CD1c-positive myeloid dendritic cell (primary cell): ENCODE measurements around the gene DCP2.
A peak's percentile ranks its signal among the peaks of the same experiment; 100 is the strongest.

ENCODE experiments used
- DNase-seq: peaks from one replicate; pipeline ENCODE4 v3.0.0-alpha.2; 2016; ENCODE audit errors: extremely low spot score

Gene DCP2

DNA sequence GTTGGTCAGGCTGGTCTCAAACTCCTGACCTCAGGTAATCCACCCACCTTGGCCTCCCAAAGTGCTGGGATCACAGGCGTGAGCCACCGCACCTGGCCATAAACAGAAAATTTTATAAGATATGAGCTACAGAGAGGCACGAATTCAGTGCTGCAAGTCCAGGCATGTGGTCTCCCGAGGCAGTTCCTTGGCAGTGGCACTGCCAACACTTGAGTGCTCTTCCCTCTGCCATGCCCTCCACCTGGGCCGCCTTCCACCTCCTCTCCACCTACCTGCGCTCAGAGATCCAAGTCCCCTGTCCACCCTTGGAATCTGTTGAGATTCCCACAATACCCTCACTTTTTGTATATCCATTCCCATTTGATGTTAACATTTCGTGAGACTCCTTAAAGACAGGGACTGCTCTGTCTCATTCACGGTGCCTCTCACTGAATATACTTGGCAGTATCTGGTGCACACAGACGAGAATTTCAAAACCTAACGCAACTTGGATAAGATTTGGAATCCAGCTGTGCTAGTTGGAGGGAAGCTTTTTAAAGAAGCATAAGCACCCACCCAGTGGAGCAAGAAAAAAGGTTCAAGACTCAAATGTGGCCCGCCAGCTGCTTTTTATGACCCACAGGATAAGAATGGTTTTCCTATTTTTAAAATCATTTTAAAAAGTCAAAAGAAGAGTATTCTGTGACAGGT, 68.3 kb downstream of the DCP2 start:
- no peak for DNase-seq

DNA sequence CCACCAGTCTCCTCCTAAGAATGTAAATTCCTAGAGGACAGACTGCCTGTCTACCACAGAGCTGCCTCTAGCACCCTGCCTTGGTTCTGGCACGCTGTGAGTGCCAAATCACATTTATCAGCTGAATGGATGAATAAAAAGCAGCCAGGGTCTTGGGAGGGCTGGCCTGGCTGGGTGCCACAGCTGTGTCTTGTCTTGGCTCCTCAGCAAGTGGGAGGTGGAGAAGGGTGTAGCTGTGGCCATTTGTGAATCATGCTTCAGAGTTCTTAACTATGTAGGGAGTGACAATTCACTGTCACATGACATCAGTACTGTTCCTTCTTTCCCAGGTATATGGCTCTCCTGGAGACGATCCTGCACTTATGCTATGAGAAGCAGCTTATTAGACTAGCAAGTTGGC, 70.6 kb downstream of the DCP2 start:
- DNase-seq = peak; percentile 29

DNA sequence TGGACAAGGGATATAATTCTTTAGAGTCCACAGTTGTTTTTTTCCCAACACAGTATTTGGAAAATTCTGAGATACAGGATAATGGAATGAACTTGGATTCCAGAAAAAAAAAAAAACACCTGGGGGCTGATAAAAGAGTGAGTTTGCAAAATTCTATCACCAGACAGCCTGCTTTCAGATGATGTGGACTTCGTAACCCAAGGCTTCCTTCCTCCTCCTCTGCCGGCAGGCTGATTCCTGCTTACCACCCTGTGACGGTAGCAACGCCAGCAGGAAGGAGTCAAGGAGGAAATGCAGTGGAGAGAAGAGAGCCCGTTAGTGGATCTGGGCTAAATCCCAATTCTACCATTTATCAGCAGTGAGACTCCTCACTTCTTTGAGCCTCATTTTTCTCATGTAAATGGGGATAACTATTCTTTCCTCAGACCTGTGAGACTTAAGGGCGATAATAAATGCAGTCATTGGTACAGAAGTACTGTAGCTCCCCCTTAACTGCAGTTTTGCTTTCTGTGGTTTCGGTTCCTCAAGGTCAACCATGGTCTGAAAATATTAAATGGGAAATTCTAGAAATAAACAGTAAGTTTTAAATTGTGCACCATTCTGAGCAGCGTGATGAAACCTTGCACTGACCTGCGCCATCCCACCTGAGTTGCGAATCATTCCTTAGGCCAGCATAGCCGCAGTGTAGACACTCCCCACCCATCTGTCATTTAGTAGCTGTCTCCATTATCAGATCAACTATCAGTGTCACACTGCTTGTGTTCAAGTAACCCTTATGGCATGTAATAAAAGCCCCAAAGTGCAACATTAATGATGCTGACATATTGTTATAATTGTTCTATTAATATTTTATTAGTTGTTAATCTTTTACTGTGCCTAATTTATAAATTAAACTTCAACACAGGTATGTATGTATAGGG, 71.4 kb downstream of the DCP2 start:
- DNase-seq = peak; percentile 57

DNA sequence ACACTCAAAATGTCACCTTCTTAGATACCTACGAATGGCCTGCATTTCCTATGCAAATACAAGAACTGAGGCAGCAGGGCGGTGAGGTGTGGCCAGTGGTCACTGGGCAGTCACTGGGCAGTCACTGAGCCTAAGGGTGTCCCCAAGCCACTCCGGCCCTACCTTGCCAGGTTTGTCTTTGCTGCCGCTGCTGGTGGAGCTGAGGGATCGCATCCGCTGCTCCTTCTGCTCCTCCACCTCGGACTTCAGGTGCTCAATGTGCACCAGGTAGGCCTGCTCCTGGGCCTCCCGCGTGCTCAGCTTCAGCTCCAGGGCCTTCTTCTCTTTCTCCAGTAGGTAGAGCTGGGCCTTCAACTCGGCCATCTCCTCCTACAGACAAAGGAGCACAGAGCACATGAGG, 72.3 kb downstream of the DCP2 start:
- no peak for DNase-seq

DNA sequence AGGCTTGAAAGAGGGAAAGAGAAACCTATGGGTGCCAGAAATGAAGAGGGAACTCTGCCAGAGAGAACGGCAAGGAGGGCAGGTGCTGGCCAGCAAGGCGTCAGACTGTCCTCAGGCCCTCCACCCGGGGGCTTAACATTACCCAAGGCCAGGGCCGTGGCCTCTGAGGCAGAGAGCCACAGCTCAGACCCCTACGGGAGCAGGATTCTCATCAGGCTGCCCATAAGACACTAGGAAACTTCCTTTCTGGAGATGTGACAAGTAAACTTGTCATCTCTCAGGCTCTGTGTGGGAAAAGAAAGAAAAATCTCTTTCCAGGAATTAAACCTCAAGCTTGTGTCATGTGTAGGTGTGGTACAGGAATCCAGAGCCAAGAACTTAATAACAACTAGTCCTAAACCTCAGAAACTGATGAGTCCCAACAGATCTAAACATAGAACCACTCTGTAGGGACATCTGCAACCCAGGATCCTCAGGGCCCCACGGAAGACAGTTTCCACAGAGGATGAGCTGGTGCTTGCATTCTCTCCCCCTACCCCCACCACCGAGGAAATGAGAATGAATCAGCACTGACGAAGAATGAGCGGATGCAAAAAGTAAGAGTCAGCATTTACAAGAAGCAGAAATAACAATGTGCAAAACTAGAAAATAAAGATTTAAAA, 74.3 kb downstream of the DCP2 start:
- DNase-seq = no peak

DNA sequence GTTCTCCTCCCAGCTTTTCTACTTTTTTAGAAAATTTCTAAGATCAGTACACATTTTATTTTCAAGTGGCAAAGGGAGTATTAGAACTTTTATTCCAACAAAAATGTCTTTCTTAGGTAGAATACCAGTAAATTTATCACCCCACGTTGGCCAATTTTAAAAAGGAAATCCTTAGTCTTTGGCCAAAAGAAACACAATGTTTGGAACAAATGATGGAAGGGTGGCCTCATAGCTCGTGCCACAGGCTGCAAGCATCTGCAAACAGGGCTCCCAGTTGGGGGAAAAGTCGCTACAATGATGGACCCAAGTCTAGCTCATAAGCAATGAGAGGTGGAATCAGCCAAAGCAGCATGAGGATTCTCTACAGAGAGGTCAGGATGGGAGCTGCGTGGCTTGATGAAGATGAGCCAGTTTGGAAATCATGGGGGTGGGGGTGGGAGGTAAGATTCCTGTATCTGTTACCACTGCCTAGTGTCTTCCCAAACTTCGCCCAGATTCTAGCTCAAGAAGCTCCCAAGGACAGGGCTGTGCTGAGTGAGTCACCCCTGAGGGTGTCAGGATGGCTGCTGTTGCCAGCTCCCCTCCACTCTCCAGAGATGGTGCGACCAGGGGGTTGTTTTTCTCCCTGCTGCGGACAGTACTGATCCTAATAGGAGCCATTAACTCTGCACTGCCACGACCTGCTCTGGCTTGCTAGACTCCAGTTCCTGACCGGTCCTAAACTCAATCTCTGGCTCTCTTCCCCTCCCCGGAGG, 75.6 kb downstream of the DCP2 start:
- no peak for DNase-seq

DNA sequence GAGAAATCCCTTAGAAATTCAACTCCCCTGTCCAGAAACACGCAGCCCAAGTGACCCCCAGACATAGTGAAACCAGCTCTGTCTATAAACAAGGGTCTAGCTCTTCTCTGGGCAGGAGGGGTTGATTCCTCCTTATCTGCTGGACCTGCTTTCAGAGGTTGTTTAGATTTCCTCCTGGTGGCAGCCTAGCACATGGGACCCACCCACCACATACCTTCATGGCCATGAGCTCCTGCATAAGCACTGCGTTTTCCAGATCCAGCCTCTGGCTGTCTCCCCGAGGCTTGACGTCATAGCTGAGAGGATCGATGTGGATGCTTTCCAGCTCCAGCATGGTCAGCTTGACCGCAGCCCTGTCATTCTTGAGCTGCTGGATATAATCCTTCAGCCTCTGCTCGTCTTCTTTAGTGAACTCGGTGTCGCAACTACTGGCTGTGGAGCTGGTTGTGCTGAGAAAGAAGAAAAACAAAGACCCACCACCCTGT, 77.0 kb downstream of the DCP2 start:
- DNase-seq = no peak

DNA sequence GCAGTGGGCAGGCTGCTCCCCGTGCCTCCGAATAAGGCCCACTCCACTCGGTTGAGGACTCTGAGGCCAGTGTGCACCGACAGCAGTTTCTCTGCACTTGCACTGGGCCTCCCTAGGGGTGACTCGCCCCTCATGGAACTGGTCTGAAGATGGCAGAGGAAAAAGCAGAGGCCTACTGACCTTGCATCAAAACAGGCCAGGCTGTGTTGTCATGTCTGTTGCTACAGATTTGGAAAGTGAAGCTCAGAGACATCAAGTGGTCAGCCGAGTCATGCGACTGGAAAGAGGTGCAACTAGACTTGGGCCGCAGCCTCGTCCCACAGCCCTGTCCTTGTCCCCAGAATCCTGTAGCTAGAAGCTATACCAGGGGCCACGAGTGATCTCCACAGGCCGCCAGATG, 78.3 kb downstream of the DCP2 start:
- no peak for DNase-seq

DNA sequence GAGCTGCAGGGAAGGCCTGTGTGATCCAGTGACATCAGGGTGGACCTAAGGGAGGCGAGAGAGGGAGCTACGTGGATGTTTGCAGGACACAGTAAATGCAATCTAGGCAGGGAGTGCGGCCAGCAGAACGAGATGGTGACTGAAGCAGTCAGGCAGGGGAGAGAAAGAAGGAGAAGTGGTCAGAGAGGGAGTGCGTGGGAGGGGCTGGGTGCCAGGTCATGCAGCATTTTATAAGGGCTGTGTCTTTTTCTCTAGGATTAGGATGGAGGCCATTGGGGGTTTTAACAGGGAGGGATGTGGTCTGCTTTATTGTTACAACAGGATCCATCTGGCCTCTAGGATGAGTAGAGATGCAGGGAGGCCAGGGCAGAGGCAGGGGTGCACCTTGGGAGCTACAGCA, 80.4 kb downstream of the DCP2 start:
- DNase-seq = peak; percentile 20

DNA sequence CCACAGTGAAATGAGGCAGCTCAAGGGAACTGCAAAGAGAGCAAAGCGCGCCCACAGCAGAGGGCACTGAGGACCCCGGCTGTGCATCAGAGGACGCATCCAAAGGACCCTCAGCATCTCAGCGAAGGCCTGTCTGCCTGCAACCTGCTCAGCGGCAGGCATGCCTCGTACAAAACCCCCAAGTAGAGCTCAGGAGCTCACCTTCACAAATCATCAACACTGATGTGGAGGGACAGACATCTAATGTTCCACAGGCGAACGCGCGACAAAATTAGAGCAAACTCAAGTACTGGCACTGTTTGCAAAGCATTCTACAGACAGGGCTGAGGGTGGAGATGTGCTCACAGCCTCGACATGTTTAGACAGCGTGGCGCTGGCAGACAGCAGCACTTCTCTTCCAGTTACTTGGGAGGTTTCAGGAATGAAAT, 81.0 kb downstream of the DCP2 start:
- DNase-seq = no peak

DNA sequence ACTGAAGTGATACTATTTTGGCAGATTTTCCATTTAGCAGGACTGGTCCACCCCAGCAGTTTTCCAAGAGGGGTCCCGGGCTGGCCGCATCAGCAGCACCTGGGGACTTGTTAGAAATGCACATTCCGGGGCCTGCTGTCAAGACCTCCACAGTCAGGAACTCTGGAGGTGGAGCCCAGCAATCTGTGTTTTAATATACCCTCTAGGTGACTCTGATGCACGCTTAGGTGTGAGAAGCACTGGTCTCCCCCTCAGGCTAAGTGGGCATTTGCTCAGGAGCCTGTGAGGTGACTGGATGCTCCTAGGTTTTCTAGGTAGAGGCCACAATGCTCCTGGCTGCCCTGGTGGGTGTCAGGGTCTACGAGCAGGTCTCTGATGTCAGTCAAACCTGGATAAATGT, 81.7 kb downstream of the DCP2 start:
- DNase-seq = no peak

DNA sequence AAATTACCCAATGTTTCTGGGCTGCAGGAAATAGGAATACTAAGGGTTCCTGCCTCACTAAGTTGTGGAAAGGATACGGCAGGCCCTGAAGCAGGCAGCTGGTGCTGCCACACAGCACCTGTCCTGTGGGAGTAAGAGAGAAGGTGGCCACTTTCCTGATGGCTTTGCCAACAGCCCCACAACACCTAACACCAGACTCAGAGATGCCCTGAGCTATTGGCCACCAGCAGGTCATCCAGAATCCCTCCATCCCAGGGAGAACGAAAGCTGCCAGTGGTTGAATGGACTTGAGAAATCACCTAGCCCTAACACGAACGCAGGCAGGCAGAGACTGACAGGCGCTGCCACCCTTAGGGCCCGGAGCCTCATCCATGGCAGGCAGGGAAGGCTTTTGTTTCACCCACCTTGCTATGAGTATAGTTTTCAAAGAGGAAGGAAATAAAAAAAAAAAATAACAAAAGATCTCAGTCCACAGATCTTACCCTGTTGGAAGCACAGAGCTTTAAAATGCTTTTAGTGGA, 82.2 kb downstream of the DCP2 start:
- no peak for DNase-seq

DNA sequence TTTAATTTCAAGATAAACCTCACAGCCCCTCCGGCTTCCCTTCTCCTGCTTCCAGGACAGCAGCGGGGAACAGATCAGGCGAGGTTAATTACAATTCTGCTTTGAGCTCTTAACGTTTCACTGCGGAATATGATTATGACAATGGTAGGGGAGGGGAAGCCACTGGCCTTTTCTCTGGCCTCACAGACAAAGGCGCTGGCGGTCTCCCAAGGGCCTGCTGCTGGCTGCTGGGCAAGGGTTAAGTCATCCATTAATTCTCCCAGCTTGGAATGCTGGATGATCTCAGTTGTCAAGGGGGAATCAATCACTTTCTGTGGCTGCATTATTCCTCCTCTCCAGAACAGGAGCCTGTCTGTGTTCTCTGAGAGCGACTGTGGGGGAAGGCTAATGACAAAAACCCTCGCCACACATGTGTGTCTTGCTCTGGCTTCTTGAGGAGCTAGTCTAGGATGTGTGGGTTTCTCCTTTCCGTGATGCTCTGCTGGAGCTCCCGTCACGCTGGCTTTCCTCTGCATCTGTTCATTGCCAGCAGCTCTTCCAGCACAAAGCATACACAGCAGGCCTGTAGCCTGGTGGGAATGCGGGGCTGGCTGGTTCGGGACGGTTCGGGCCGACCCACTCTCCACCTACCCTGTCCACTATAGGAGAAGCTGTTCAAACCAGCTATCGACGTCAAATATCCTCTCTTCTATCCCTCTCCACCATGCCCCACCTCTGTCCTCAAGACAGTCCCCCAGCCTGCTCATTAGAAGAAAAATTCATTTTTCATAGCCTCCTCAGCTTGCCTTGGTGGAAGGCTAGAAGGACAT, 82.8 kb downstream of the DCP2 start:
- DNase-seq = no peak

DNA sequence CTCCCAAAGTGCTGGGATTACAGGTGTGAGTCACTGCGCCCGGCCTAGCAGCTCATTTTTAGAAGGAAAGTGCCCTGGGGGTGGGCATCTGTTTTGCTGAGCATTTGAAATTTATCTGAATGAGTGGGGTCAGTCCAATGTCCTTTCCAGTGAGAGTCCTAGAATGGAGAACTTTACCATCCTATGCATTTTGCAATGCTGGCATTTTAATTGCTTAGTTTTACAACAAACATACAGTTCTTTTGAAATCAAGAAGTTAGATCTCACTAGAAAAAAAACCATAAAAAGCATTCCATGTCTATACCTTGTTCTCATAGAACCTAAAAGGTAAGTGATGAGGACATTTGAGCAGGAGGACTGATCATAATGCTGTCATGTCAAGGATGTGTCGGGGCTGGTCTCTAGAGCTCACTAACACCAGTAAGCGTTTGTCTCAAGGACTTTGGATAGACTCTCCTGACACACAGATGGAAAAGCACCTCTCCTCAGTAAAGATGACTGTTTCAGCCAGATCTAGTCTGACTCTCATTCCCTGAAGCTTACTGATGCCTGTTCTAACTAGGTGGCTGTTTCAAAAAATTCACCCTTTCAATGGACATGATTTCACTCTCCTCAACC, 83.9 kb downstream of the DCP2 start:
- no peak for DNase-seq

DNA sequence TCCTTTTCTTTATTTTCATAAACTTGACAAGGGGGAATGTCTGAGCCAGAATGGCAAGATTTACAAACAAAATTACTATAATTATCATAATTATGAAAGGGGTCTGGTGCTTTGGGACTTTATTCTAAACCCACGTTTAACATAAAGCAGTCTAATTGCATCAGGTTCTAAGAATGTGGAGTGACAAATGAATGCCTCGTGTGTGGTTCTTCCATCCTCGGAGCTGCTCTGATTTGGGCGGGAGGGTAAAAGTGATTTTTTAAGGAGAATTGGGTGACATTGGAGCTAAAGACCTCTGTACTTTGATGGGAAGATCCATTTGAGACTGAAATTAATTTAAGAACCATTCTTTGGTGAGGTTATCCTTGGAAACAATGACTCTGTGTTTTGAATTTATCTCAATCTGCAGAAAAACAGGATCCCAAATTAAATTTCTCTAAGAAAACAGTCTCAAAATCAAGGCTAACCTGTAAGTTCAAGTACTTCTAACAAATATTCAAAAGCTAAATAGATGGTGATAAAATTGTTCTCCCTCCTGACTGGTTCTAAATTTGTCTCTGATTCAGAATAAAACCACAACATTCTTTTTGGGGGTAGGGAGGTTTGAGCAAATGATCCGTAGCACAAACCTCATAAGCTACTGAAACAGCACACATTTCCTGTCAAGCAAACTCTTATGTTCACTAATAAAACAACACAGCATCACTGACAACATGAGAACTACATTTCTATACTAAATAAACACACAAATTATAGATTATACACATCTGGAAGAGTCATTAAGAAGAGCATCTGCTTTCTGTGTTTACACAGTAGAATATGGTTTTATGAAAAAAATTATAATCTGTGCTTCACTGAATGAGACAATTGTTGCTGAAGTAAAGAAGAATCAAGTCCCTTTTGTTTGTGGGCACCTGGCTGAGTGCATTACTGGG, 85.5 kb downstream of the DCP2 start:
- no peak for DNase-seq

DNA sequence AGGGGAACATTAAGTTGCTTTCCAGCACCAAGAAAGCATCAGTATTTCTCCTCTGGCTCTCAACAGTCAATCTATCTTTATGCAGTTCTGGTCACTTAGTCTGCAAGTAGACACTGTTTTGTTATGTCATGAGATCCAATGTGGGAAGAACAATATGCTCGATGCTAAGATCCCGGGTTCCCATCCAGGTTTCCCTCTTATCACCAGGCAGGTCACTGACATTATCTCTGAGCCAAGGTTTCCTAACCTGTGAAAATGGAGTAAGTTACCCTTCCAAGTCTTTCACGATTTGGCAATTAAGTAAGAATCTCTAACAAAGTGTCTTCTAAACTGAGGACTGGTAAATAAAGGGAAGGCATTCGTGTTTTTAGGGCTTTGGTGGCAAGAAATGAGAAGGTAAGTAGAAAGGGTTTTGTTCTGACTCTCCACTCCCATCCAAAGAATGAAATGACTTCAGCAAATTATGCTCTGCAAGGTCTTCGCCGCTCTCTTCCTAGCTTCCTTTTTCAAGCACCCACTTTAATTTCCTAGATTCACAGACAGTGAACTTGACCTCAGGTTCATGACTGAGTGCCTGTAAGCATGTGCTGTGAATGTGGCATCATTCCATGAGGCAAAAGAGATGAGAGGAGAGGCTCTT, 86.4 kb downstream of the DCP2 start:
- DNase-seq = no peak

DNA sequence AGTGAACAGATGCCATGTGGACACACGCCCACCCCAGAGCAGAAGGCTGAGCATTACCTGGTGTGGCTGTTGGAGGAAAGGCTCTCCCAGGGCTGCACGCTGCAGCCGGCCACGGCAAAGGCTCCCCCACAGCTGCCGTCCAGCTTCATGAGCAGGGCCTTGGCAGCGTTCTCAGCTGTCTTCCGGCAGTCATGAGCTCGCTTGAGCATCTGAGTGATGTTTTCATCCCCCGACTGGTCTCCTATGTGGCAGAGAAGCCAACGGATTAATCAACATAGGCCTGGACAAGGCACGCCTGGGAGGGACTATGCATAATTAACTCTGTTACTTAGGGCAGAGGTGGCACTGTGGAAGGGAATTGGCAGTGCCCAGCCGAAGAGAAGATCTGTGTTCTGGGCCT, 87.3 kb downstream of the DCP2 start:
- no peak for DNase-seq

DNA sequence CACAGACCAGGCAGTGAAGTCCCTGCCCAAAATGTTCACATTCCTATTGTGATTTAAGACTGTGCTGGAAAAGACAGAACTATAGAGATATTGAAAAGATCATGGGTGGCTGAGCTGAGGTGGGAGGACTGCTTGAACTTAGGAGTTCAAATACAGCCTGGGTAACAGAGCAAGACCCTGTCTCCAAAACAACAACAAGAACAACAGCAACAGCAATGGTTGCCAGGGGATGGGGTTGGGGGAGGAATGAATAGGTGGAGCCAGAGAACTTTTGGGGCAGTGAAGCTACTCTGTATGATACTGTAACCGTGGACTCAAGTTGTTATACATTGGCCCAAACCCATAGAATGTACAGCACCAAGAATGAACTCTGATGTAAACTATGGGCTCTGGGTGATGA, 88.2 kb downstream of the DCP2 start:
- DNase-seq = no peak

DNA sequence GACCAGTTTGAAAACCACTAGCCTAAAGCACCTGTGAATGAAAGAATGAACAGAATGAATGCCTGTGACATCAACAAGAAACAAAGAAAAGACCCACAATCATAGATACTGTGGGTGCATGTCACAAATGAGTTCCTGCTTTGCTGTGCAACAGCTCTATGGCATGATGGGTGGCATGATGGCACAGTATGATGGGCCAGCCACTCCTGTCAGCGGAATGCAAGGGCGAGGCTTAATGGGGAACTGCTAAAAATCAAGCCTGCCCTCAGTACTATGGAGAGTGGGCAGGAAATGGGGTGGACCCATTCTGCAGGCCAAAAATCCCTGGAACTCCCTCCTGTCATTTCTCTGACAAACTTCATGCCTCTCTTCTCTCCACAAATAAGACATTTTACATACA, 89.0 kb downstream of the DCP2 start:
- no peak for DNase-seq
